Trophoblast cell (in vitro differentiated cells and primary cell): Measurements from ENCODE around the gene TMEM45A.
"Not testable (repeated sequence)": the region's sequence is repeated elsewhere in the genome, so short reads cannot be mapped to it uniquely, and the experiment has no call there.

ENCODE experiments used
- DNase-seq, 2 donors: peaks; one replicate each; pipeline ENCODE4 v3.0.0-alpha.2; 2016
- H2AFZ ChIP-seq: 2 replicates; pipeline ENCODE4 v1.6.1; 2013; ENCODE audit warnings: low read length, moderate library complexity, mild to moderate bottlenecking; ENCODE audit not compliant: insufficient read depth, poor library complexity
- H2AK5ac ChIP-seq: 2 replicates; pipeline ENCODE4 v1.6.1; 2013; ENCODE audit warnings: mild to moderate bottlenecking, low read length
- H2BK120ac ChIP-seq: 2 replicates; pipeline ENCODE4 v1.6.1; 2013; ENCODE audit warnings: low read length, mild to moderate bottlenecking, moderate library complexity; ENCODE audit not compliant: insufficient read depth, poor library complexity
- H2BK12ac ChIP-seq: 2 replicates; pipeline ENCODE4 v1.6.1; 2013; ENCODE audit warnings: mild to moderate bottlenecking, low read length, moderate library complexity
- H2BK5ac ChIP-seq: 2 replicates; pipeline ENCODE4 v1.6.1; 2013; ENCODE audit warnings: low read length, low read depth, moderate library complexity, mild to moderate bottlenecking; ENCODE audit not compliant: poor library complexity
- H3K14ac ChIP-seq: 2 replicates; pipeline ENCODE4 v1.6.1; 2013; ENCODE audit warnings: mild to moderate bottlenecking, low read length
- H3K18ac ChIP-seq: 2 replicates; pipeline ENCODE4 v1.6.1; 2013; ENCODE audit warnings: mild to moderate bottlenecking, low read length
- H3K23ac ChIP-seq: 2 replicates; pipeline ENCODE4 v1.6.1; 2013; ENCODE audit warnings: low read length
- H3K27ac ChIP-seq: 2 replicates; pipeline ENCODE4 v1.5.1; 2013; ENCODE audit warnings: low read depth, mild to moderate bottlenecking, inconsistent platforms, low read length, moderate library complexity
- H3K27me3 ChIP-seq: 2 replicates; pipeline ENCODE4 v1.6.1; 2013; ENCODE audit warnings: inconsistent platforms, mild to moderate bottlenecking, low read length, moderate library complexity; ENCODE audit not compliant: insufficient read depth
- H3K36me3 ChIP-seq, 2 experiments: 1 replicate in 1 of 2; 2 replicates in 1 of 2; pipeline ENCODE4 v1.6.1; 2013; ENCODE audit warnings: low read length in 2 of 2, mild to moderate bottlenecking in 2 of 2, moderate library complexity in 1 of 2; ENCODE audit not compliant: insufficient read depth in 2 of 2, control insufficient read depth in 1 of 2
- H3K4ac ChIP-seq: 2 replicates; pipeline ENCODE4 v1.6.1; 2013; ENCODE audit warnings: low read depth, mild to moderate bottlenecking, low read length, moderate library complexity
- H3K4me1 ChIP-seq, 2 experiments: 1 replicate in 1 of 2; 2 replicates in 1 of 2; pipeline ENCODE4 v1.6.1; 2013; ENCODE audit warnings: low read length in 2 of 2, mild to moderate bottlenecking in 2 of 2, moderate library complexity in 1 of 2; ENCODE audit not compliant: insufficient read depth in 2 of 2, control insufficient read depth in 1 of 2
- H3K4me2 ChIP-seq: 2 replicates; pipeline ENCODE4 v1.6.1; 2013; ENCODE audit warnings: inconsistent platforms, mild to moderate bottlenecking, low read length, moderate library complexity
- H3K4me3 ChIP-seq: 2 replicates; pipeline ENCODE4 v1.5.1; 2013; ENCODE audit warnings: mild to moderate bottlenecking, low read depth, low read length, inconsistent platforms
- H3K79me1 ChIP-seq: one replicate; pipeline ENCODE4 v1.6.1; 2013; ENCODE audit warnings: low read length
- H3K79me2 ChIP-seq: 2 replicates; pipeline ENCODE4 v1.6.1; 2013; ENCODE audit warnings: low read length, mild to moderate bottlenecking; ENCODE audit not compliant: control insufficient read depth, insufficient read depth, poor library complexity
- H3K9ac ChIP-seq: 2 replicates; pipeline ENCODE4 v1.6.1; 2013; ENCODE audit warnings: mild to moderate bottlenecking, low read length
- H3K9me3 ChIP-seq: 2 replicates; pipeline ENCODE4 v1.6.1; 2013; ENCODE audit warnings: low read depth, mild to moderate bottlenecking, control low read depth, inconsistent platforms, low read length; ENCODE audit not compliant: insufficient read depth
- H4K12ac ChIP-seq: 2 replicates; pipeline ENCODE4 v1.6.1; 2013; ENCODE audit warnings: low read depth, mild to moderate bottlenecking, low read length, moderate library complexity
- H4K8ac ChIP-seq: 2 replicates; pipeline ENCODE4 v1.6.1; 2013; ENCODE audit warnings: low read depth, mild to moderate bottlenecking, low read length, moderate library complexity
- H4K91ac ChIP-seq: one replicate; pipeline ENCODE4 v1.6.1; 2013; ENCODE audit warnings: low read depth, mild to moderate bottlenecking, low read length, moderate library complexity
- WGBS: extraction: QIAGEN DNeasy Blood & Tissue Kit; methylation state at CpG from one replicate; pipeline ENCODE4 v1.1.7; 2013; ENCODE audit warnings: missing lambda C conversion rate; ENCODE audit not compliant: insufficient read length, insufficient coverage; ENCODE audit errors: extremely low coverage; 5-methylcytosine and 5-hydroxymethylcytosine counted together

TMEM45A gene

GRCh38 chr3:100471444-100471843 lies 21.0 kb upstream of the TMEM45A start:
- Histone ChIP-seq H3K27me3 (no peaks in the 10 kb centered on the region), H3K4me3 (no peak overlapping the region), H3K9me3 (peaks cover 6% of the 10 kb centered on the region), H3K4me1 (no peaks in the 10 kb centered on the region), H4K8ac (no peak overlapping the region), H3K23ac (no peak overlapping the region), H2AK5ac (no peak overlapping the region), H3K4ac (no peak overlapping the region), H3K14ac (no peak overlapping the region), H3K9ac (no peak overlapping the region), H3K79me1 (no peaks in the 10 kb centered on the region), H2BK5ac (no peak overlapping the region), H2AFZ (no peak overlapping the region), H3K36me3 (no peaks in the 10 kb centered on the region), H3K79me2 (no peaks in the 10 kb centered on the region), H3K4me2 (no peak overlapping the region), H4K12ac (no peak overlapping the region), H3K27ac (no peak overlapping the region), H4K91ac (no peak overlapping the region), H2BK12ac (no peak overlapping the region), H2BK120ac (no peak overlapping the region), H3K18ac (no peak overlapping the region)
- DNase-seq: no peak
- WGBS: no CpG with 5 or more reads among the region's 2 CpGs

- not testable (repeated sequence) for H3K36me3 ChIP-seq, H2AK5ac ChIP-seq, H3K14ac ChIP-seq, H2BK5ac ChIP-seq, H2AFZ ChIP-seq, H3K4me2 ChIP-seq, H4K12ac ChIP-seq, H3K27ac ChIP-seq, H3K4me1 ChIP-seq, H3K4ac ChIP-seq, H3K9ac ChIP-seq, H3K79me2 ChIP-seq, H3K27me3 ChIP-seq, H3K4me3 ChIP-seq, H3K23ac ChIP-seq, H3K79me1 ChIP-seq, H2BK120ac ChIP-seq, H4K8ac ChIP-seq, H4K91ac ChIP-seq, H2BK12ac ChIP-seq, DNase-seq, H3K18ac ChIP-seq, H3K9me3 ChIP-seq
- WGBS: no CpG with 5 or more reads among the region's 32 CpGs
Observed at GRCh38 chr3:100477851-100478360, 14.5 kb upstream of the TMEM45A start.

GRCh38 chr3:100478521-100478920 lies 13.9 kb upstream of the TMEM45A start:
- no CpG with 5 or more reads among the region's 25 CpGs for WGBS
- not testable (repeated sequence) for H2BK5ac ChIP-seq, H3K4me1 ChIP-seq, H3K27me3 ChIP-seq, H3K4me2 ChIP-seq, H3K9me3 ChIP-seq, H2BK12ac ChIP-seq, H3K4me3 ChIP-seq, H4K8ac ChIP-seq, H3K27ac ChIP-seq, H4K12ac ChIP-seq, H3K79me2 ChIP-seq, H3K79me1 ChIP-seq, DNase-seq, H3K4ac ChIP-seq, H4K91ac ChIP-seq, H2AFZ ChIP-seq, H3K14ac ChIP-seq, H3K36me3 ChIP-seq, H3K18ac ChIP-seq, H3K23ac ChIP-seq, H3K9ac ChIP-seq, H2AK5ac ChIP-seq, H2BK120ac ChIP-seq

GRCh38 chr3:100480081-100480480 lies 12.3 kb upstream of the TMEM45A start:
- H3K14ac ChIP-seq: no peak overlapping the region
- no peaks in the 10 kb centered on the region for H3K9me3 ChIP-seq
- H3K36me3 ChIP-seq: peaks cover 0 to 2% of the 10 kb centered on the region in 2 experiments
- H3K23ac ChIP-seq: no peak overlapping the region
- H3K79me1 ChIP-seq: no peaks in the 10 kb centered on the region
- no peak overlapping the region for H3K27ac ChIP-seq
- no peaks in the 10 kb centered on the region for H3K79me2 ChIP-seq
- no peak overlapping the region for H3K4me2 ChIP-seq
- H2BK120ac ChIP-seq: no peak overlapping the region
- no peak overlapping the region for H3K4ac ChIP-seq
- no peak overlapping the region for H2AFZ ChIP-seq
- no peak overlapping the region for H3K9ac ChIP-seq
- H4K8ac ChIP-seq: no peak overlapping the region
- no peak overlapping the region for H3K18ac ChIP-seq
- H3K4me1 ChIP-seq: no peaks in the 10 kb centered on the region
- H4K91ac ChIP-seq: no peak overlapping the region
- no peak overlapping the region for H4K12ac ChIP-seq
- WGBS: no CpG with 5 or more reads among the region's 5 CpGs
- no peak for DNase-seq
- no peak overlapping the region for H2BK12ac ChIP-seq
- no peaks in the 10 kb centered on the region for H3K27me3 ChIP-seq
- no peak overlapping the region for H2BK5ac ChIP-seq
- H3K4me3 ChIP-seq: no peak overlapping the region
- no peak overlapping the region for H2AK5ac ChIP-seq
